Measurements from ENCODE around the gene SPNS1.
"Not testable (repeated sequence)": the region's sequence is repeated elsewhere in the genome, so short reads cannot be mapped to it uniquely, and the experiment has no call there.

Gene SPNS1

GRCh38 chr16:28937222-28937876, 37.2 kb upstream of the SPNS1 start:
- Histone ChIP-seq H3K9ac (ENCODE audit: low read depth, low read length) (no peak overlapping the region), H3K9me3 (ENCODE audit: control insufficient read depth, insufficient read depth, low read length) (no peaks in the 10 kb centered on the region), H3K36me3 (ENCODE audit: insufficient read depth, low read length) (no peaks in the 10 kb centered on the region), H3K4me1 (ENCODE audit: insufficient read depth, low read length) (no peaks in the 10 kb centered on the region)

- Histone ChIP-seq H3K36me3 (ENCODE audit: insufficient read depth, low read length) (no peaks in the 10 kb centered on the region), H3K9ac (ENCODE audit: low read depth, low read length) (no peak overlapping the region), H3K9me3 (ENCODE audit: control insufficient read depth, insufficient read depth, low read length) (no peaks in the 10 kb centered on the region), H3K4me1 (ENCODE audit: insufficient read depth, low read length) (no peaks in the 10 kb centered on the region)
Measured at GRCh38 chr16:28938721-28939120, 35.9 kb upstream of the SPNS1 start.

- H3K9me3 ChIP-seq (ENCODE audit: control insufficient read depth, insufficient read depth, low read length); H3K9ac ChIP-seq (ENCODE audit: low read depth, low read length); H3K36me3 ChIP-seq (ENCODE audit: insufficient read depth, low read length); H3K4me1 ChIP-seq (ENCODE audit: insufficient read depth, low read length): not testable (repeated sequence)
Measured at GRCh38 chr16:28939825-28940224, 34.8 kb upstream of the SPNS1 start.

- Histone ChIP-seq H3K9me3 (ENCODE audit: control insufficient read depth, insufficient read depth, low read length) (no peaks in the 10 kb centered on the region), H3K4me1 (ENCODE audit: insufficient read depth, low read length) (no peaks in the 10 kb centered on the region; the same call in 1 of the 2 replicates), H3K36me3 (ENCODE audit: insufficient read depth, low read length) (no peaks in the 10 kb centered on the region), H3K9ac (ENCODE audit: low read depth, low read length) (no peak overlapping the region)
Measured at GRCh38 chr16:28943281-28943680, 31.3 kb upstream of the SPNS1 start.

- Histone ChIP-seq H3K9me3 (ENCODE audit: control insufficient read depth, insufficient read depth, low read length) (no peaks in the 10 kb centered on the region), H3K36me3 (ENCODE audit: insufficient read depth, low read length) (no peaks in the 10 kb centered on the region)
Measured at GRCh38 chr16:28946681-28947080, 27.9 kb upstream of the SPNS1 start.

GRCh38 chr16:28950648-28951409, 23.7 kb upstream of the SPNS1 start, which contains the start of gene NFATC2IP:
Gene NFATC2IP (plus strand): TSS chr16:28950937. CDS start chr16:28951012, 75 bp downstream.
- Histone ChIP-seq H3K9ac (ENCODE audit: low read depth, low read length) (peak within 1 kb of the TSS; percentile 95), H3K4me1 (ENCODE audit: insufficient read depth, low read length) (no peaks in the 10 kb centered on the region), H3K36me3 (ENCODE audit: insufficient read depth, low read length) (peaks cover 12% of the 10 kb centered on the region), H3K9me3 (ENCODE audit: control insufficient read depth, insufficient read depth, low read length) (no peaks in the 10 kb centered on the region)

More at GRCh38 chr16:28946681-28947080, 27.9 kb upstream of the SPNS1 start:
- no peak overlapping the region for H3K9ac ChIP-seq (ENCODE audit: low read depth, low read length)
- no peaks in the 10 kb centered on the region; the same call in 1 of the 2 replicates for H3K4me1 ChIP-seq (ENCODE audit: insufficient read depth, low read length)

- Histone ChIP-seq H3K36me3 (ENCODE audit: insufficient read depth, low read length) (peaks cover 14% of the 10 kb centered on the region), H3K9me3 (ENCODE audit: control insufficient read depth, insufficient read depth, low read length) (no peaks in the 10 kb centered on the region), H3K9ac (ENCODE audit: low read depth, low read length) (peak overlapping the region; percentile 95), H3K4me1 (ENCODE audit: insufficient read depth, low read length) (no peaks in the 10 kb centered on the region)
Measured at GRCh38 chr16:28951410-28951943, 23.1 kb upstream of the SPNS1 start.

GRCh38 chr16:28958216-28958615, 16.4 kb upstream of the SPNS1 start:
- Histone ChIP-seq H3K9ac (ENCODE audit: low read depth, low read length) (no peak overlapping the region), H3K36me3 (ENCODE audit: insufficient read depth, low read length) (peaks cover 39% of the 10 kb centered on the region), H3K9me3 (ENCODE audit: control insufficient read depth, insufficient read depth, low read length) (no peaks in the 10 kb centered on the region), H3K4me1 (ENCODE audit: insufficient read depth, low read length) (no peaks in the 10 kb centered on the region)

GRCh38 chr16:28958836-28959235, 15.7 kb upstream of the SPNS1 start:
- H3K4me1 ChIP-seq (ENCODE audit: insufficient read depth, low read length), result no peaks in the 10 kb centered on the region
- H3K9me3 ChIP-seq (ENCODE audit: control insufficient read depth, insufficient read depth, low read length), result no peaks in the 10 kb centered on the region
- H3K9ac ChIP-seq (ENCODE audit: low read depth, low read length), result no peak overlapping the region
- H3K36me3 ChIP-seq (ENCODE audit: insufficient read depth, low read length), result peaks cover 42% of the 10 kb centered on the region

GRCh38 chr16:28964072-28964471, 10.5 kb upstream of the SPNS1 start:
- Histone ChIP-seq H3K9me3 (ENCODE audit: control insufficient read depth, insufficient read depth, low read length) (no peaks in the 10 kb centered on the region), H3K4me1 (ENCODE audit: insufficient read depth, low read length) (no peaks in the 10 kb centered on the region), H3K9ac (ENCODE audit: low read depth, low read length) (no peak overlapping the region), H3K36me3 (ENCODE audit: insufficient read depth, low read length) (peaks cover 32% of the 10 kb centered on the region)

- H3K9me3 ChIP-seq (ENCODE audit: control insufficient read depth, insufficient read depth, low read length), result no peaks in the 10 kb centered on the region
- H3K9ac ChIP-seq (ENCODE audit: low read depth, low read length), result no peak overlapping the region
- no peaks in the 10 kb centered on the region for H3K4me1 ChIP-seq (ENCODE audit: insufficient read depth, low read length)
- H3K36me3 ChIP-seq (ENCODE audit: insufficient read depth, low read length), result peaks cover 29% of the 10 kb centered on the region
Measured at GRCh38 chr16:28964496-28964895, 10.1 kb upstream of the SPNS1 start.

- Histone ChIP-seq H3K4me1 (ENCODE audit: insufficient read depth, low read length) (no peaks in the 10 kb centered on the region), H3K36me3 (ENCODE audit: insufficient read depth, low read length) (peaks cover 24% of the 10 kb centered on the region), H3K9ac (ENCODE audit: low read depth, low read length) (no peak overlapping the region), H3K9me3 (ENCODE audit: control insufficient read depth, insufficient read depth, low read length) (no peaks in the 10 kb centered on the region)
Measured at GRCh38 chr16:28967156-28967555, 7.4 kb upstream of the SPNS1 start.

GRCh38 chr16:28969696-28970095, 4.9 kb upstream of the SPNS1 start:
- H3K4me1 ChIP-seq (ENCODE audit: insufficient read depth, low read length); H3K36me3 ChIP-seq (ENCODE audit: insufficient read depth, low read length); H3K9me3 ChIP-seq (ENCODE audit: control insufficient read depth, insufficient read depth, low read length); H3K9ac ChIP-seq (ENCODE audit: low read depth, low read length): not testable (repeated sequence)

- Histone ChIP-seq H3K4me1 (ENCODE audit: insufficient read depth, low read length) (0 out of 2 replicates have a peak, but pooled peaks cover 3% of the 10 kb centered on the region), H3K36me3 (ENCODE audit: insufficient read depth, low read length) (no peaks in the 10 kb centered on the region), H3K9ac (ENCODE audit: low read depth, low read length) (peak overlapping the region; percentile 95), H3K9me3 (ENCODE audit: control insufficient read depth, insufficient read depth, low read length) (no peaks in the 10 kb centered on the region)
Measured at GRCh38 chr16:28974007-28974436, 556 bp upstream of the SPNS1 start.

- Histone ChIP-seq H3K36me3 (ENCODE audit: insufficient read depth, low read length) (no peaks in the 10 kb centered on the region), H3K4me1 (ENCODE audit: insufficient read depth, low read length) (0 out of 2 replicates have a peak, but pooled peaks cover 3% of the 10 kb centered on the region), H3K9me3 (ENCODE audit: control insufficient read depth, insufficient read depth, low read length) (no peaks in the 10 kb centered on the region), H3K9ac (ENCODE audit: low read depth, low read length) (peak overlapping the region; percentile 95)
Measured at GRCh38 chr16:28975158-28975599, 601 bp downstream of the SPNS1 start.

Measured in ES-I3 (cell line).